Activated T-cell treated with anti-CD3 and anti-CD28 coated beads, Interleukin-2, amount 50 U/mL, for 24 hours (primary cell): ENCODE data around the gene POLR2L.

Source experiments
- DNase-seq: peaks from one replicate; pipeline ENCODE4 v3.0.0-alpha.2; 2020
- H3K27ac Mint-ChIP-seq: 2 replicates; pipeline ENCODE4 v1.8.0; 2020; ENCODE audit warnings: mild to moderate bottlenecking, mixed read lengths
- H3K27me3 Mint-ChIP-seq: 2 replicates; pipeline ENCODE4 v1.8.0; 2020; ENCODE audit warnings: mixed read lengths
- H3K36me3 Mint-ChIP-seq: 2 replicates; pipeline ENCODE4 v1.8.0; 2020; ENCODE audit warnings: low read depth, mixed read lengths
- H3K4me1 Mint-ChIP-seq: 2 replicates; pipeline ENCODE4 v1.8.0; 2020; ENCODE audit warnings: low read depth, mixed read lengths
- H3K4me3 Mint-ChIP-seq: 2 replicates; pipeline ENCODE4 v1.8.0; 2020; ENCODE audit warnings: mild to moderate bottlenecking, moderate library complexity, mixed read lengths
- H3K9me3 Mint-ChIP-seq: 2 replicates; pipeline ENCODE4 v1.8.0; 2020; ENCODE audit warnings: mixed read lengths

POLR2L gene

GRCh38 chr11:843086-843734 lies 881 bp upstream of the POLR2L start:
- Mint-ChIP-seq H3K36me3 (peaks cover 37% of the 10 kb centered on the region), H3K4me1 (peaks cover 29% of the 10 kb centered on the region), H3K27me3 (no peaks in the 10 kb centered on the region), H3K9me3 (no peaks in the 10 kb centered on the region), H3K27ac (peak overlapping the region; percentile 57), H3K4me3 (peak overlapping the region; percentile 78)
- no peak for DNase-seq

DNA sequence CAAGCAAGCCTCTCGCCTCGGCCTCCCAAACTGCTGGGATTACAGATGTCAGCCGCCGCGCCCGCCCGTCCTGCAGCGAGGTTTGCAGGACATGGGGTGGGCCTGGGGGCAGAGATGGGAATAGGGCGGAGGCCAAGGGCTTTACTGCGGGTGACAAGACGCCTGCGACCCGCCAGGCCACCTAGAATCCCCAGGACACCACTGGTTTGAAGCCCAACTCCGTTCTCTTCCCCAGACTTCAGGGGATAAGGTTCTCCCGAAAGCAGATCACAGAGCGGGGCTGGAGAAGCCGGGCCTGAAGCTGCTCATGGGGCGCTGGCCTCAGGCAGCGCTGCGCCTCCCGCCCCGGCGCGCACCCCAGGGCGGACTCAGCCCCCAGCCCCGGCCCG lies 354 bp downstream of the POLR2L start:
- no peaks in the 10 kb centered on the region for H3K9me3 Mint-ChIP-seq
- H3K36me3 Mint-ChIP-seq: peaks cover 48% of the 10 kb centered on the region
- DNase-seq: no peak
- peak overlapping the region; percentile 88 for H3K27ac Mint-ChIP-seq
- peak overlapping the region; percentile 90 for H3K4me3 Mint-ChIP-seq
- peaks cover 29% of the 10 kb centered on the region for H3K4me1 Mint-ChIP-seq
- no peaks in the 10 kb centered on the region for H3K27me3 Mint-ChIP-seq

DNA sequence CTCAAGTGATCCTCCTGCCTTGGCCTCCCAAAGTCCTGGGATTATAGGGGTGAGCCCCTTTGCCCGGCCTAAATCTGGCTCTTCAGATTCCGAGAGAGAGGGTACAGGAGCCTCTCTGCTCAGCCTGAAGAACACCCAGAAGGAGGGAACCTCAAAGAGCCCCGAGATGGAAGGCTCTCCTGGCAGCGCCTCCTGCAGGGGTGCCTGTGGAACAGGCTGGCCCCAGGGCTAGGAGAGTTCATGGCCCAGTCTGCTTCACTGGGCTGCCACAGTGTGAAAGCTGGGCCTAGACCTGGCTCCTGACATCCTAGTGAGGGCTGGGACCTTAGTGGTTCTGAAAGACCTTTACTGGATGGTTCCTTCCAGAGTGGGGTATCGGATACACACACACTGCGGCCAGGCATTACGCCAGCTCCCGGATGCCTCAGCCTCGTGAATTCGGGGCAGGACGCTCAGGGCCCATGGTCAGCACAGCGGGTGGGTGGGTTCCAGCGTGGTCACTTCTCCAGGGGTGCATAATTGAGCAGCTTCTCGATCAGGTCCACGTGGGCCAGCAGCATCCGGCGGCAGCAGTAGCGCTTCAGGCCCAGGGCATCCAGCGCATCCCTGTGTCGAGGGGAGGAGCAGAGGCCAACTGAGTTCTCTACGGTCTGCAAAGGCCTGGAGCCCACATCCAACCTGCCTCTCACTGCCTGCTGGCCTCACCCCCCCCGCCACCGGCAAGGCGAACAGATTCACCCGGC lies 2.3 kb downstream of the POLR2L start:
- peaks cover 31% of the 10 kb centered on the region for H3K4me1 Mint-ChIP-seq
- H3K9me3 Mint-ChIP-seq: no peaks in the 10 kb centered on the region
- peak overlapping the region; percentile 90 for H3K4me3 Mint-ChIP-seq
- DNase-seq: no peak
- peaks cover 59% of the 10 kb centered on the region for H3K36me3 Mint-ChIP-seq
- H3K27ac Mint-ChIP-seq: peak overlapping the region; percentile 62
- H3K27me3 Mint-ChIP-seq: no peaks in the 10 kb centered on the region

DNA sequence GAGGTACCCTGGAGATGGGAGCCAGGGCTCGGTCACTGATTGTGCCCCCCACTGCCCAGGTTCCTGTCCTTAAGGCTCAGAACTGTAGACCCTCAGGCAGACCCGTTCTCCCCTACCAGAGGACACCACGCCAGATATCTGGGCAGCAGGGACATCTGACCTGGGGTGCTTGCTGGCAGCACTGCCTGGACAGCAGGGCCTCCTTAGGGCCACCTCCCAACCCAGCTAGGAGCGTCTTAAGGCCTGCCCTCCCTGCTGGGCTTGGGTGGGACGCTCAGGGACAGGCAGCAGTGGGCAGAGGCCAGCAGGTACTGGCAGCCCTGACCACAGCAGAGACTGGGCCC lies 3.1 kb downstream of the POLR2L start:
- H3K27ac Mint-ChIP-seq: no peak overlapping the region
- peaks cover 34% of the 10 kb centered on the region for H3K4me1 Mint-ChIP-seq
- H3K36me3 Mint-ChIP-seq: peaks cover 59% of the 10 kb centered on the region
- H3K27me3 Mint-ChIP-seq: no peaks in the 10 kb centered on the region
- H3K4me3 Mint-ChIP-seq: no peak overlapping the region
- H3K9me3 Mint-ChIP-seq: no peaks in the 10 kb centered on the region
- no peak for DNase-seq

GRCh38 chr11:838441-839279 lies 3.7 kb downstream of the POLR2L start:
- Mint-ChIP-seq H3K4me1 (peaks cover 34% of the 10 kb centered on the region), H3K9me3 (no peaks in the 10 kb centered on the region), H3K27ac (no peak overlapping the region), H3K36me3 (peaks cover 59% of the 10 kb centered on the region), H3K4me3 (no peak overlapping the region), H3K27me3 (peaks cover 4% of the 10 kb centered on the region)
- DNase-seq: no peak

DNA sequence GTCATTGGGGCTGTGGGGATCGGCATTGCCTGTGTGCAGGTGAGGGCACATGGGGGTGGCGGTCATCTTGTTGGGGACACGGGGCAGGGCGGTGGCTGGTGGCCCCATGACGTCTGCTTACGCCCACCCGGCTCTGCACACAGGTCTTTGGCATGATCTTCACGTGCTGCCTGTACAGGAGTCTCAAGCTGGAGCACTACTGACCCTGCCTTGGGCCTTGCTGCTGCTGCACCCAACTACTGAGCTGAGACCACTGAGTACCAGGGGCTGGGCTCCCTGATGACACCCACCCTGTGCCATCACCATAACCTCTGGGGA lies 4.4 kb downstream of the POLR2L start:
- no peak for DNase-seq
- H3K27me3 Mint-ChIP-seq: peaks cover 4% of the 10 kb centered on the region
- H3K27ac Mint-ChIP-seq: no peak overlapping the region
- H3K4me3 Mint-ChIP-seq: no peak overlapping the region
- no peaks in the 10 kb centered on the region for H3K9me3 Mint-ChIP-seq
- H3K36me3 Mint-ChIP-seq: peaks cover 59% of the 10 kb centered on the region
- peaks cover 32% of the 10 kb centered on the region for H3K4me1 Mint-ChIP-seq

DNA sequence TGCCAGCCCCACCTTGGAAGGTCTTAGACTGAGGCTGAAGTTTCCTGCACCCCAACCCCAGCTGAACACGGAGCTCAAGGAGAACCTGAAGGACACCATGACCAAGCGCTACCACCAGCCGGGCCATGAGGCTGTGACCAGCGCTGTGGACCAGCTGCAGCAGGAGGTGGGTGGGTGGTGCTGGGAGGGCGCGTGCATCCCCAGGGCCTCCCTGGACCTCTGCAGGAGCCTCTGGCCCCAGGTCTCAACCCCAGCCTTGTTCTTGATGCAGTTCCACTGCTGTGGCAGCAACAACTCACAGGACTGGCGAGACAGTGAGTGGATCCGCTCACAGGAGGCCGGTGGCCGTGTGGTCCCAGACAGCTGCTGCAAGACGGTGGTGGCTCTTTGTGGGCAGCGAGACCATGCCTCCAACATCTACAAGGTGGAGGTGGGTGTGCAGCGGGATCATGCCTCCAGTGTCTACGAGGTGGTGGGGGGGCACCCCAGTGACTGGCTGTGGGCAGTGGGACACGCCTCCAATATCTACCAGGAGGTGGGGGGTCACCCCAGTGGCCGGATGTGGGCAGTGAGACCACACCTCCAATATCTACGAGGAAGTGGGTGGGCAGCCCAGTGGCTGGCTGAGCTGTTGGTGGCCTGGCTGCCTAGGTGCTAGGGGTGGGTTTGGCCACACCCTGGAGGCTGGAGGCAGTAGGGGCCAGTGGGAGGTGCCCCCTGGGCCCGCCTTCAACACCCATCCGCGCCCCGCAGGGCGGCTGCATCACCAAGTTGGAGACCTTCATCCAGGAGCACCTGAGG lies 4.9 kb downstream of the POLR2L start:
- DNase-seq: no peak
- Mint-ChIP-seq H3K4me1 (peaks cover 32% of the 10 kb centered on the region), H3K36me3 (peaks cover 59% of the 10 kb centered on the region), H3K27me3 (peaks cover 4% of the 10 kb centered on the region), H3K27ac (no peak overlapping the region), H3K4me3 (no peak overlapping the region), H3K9me3 (no peaks in the 10 kb centered on the region)

GRCh38 chr11:836700-837099 lies 5.6 kb downstream of the POLR2L start:
- H3K4me3 Mint-ChIP-seq: no peak overlapping the region
- H3K4me1 Mint-ChIP-seq: peaks cover 35% of the 10 kb centered on the region
- no peaks in the 10 kb centered on the region for H3K9me3 Mint-ChIP-seq
- H3K27me3 Mint-ChIP-seq: peaks cover 10% of the 10 kb centered on the region
- no peak for DNase-seq
- H3K27ac Mint-ChIP-seq: no peak overlapping the region
- peaks cover 56% of the 10 kb centered on the region for H3K36me3 Mint-ChIP-seq

DNA sequence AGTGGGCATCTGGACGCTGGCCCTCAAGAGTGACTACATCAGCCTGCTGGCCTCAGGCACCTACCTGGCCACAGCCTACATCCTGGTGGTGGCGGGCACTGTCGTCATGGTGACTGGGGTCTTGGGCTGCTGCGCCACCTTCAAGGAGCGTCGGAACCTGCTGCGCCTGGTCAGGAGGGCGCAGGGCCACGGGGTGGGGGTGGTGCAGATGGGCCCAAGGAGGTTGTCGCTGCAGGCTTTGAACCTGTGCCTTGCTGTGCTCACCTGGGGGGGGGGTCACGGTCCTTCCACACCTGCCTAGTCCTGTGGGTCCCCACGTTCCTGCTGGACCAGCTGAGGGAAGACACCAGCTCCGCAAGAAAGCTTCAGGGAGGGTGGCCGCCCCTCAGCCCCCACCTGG lies 6.1 kb downstream of the POLR2L start:
- Mint-ChIP-seq H3K36me3 (peaks cover 53% of the 10 kb centered on the region), H3K4me3 (no peak overlapping the region), H3K9me3 (no peaks in the 10 kb centered on the region), H3K27ac (no peak overlapping the region), H3K27me3 (peaks cover 14% of the 10 kb centered on the region), H3K4me1 (peaks cover 35% of the 10 kb centered on the region)
- no peak for DNase-seq

GRCh38 chr11:834371-835316 lies 7.7 kb downstream of the POLR2L start:
- Mint-ChIP-seq H3K4me1 (peaks cover 31% of the 10 kb centered on the region), H3K27ac (no peak overlapping the region), H3K27me3 (peaks cover 29% of the 10 kb centered on the region), H3K36me3 (peaks cover 37% of the 10 kb centered on the region), H3K9me3 (no peaks in the 10 kb centered on the region), H3K4me3 (peak overlapping the region; percentile 71)
- no peak for DNase-seq

DNA sequence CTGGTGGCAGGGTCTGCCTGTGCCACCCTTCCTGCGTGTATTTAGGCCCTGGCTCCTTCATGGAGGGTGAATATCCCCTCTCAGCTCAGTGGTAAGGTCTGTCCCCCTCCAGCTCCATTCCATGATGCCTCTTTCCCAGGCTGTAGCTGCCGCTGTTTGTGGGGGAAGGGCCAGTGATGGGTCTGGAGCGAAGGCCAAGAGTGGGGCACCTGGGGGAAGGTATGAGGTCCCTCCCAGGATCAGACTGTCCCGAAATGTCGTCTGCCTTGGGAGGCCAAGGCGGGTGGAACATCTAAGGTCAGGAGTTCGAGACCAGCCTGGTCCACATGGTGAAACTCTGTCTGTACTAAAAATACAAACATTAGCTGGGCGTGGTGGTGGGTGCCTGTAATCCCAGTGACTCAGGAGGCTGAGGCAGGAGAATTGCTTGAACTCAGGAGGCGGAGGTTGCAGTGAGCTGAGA lies 8.4 kb downstream of the POLR2L start:
- Mint-ChIP-seq H3K4me1 (peaks cover 36% of the 10 kb centered on the region), H3K27me3 (peaks cover 37% of the 10 kb centered on the region), H3K9me3 (no peaks in the 10 kb centered on the region), H3K4me3 (peak overlapping the region; percentile 71), H3K36me3 (peaks cover 29% of the 10 kb centered on the region), H3K27ac (peak overlapping the region; percentile 52)
- DNase-seq: no peak

DNA sequence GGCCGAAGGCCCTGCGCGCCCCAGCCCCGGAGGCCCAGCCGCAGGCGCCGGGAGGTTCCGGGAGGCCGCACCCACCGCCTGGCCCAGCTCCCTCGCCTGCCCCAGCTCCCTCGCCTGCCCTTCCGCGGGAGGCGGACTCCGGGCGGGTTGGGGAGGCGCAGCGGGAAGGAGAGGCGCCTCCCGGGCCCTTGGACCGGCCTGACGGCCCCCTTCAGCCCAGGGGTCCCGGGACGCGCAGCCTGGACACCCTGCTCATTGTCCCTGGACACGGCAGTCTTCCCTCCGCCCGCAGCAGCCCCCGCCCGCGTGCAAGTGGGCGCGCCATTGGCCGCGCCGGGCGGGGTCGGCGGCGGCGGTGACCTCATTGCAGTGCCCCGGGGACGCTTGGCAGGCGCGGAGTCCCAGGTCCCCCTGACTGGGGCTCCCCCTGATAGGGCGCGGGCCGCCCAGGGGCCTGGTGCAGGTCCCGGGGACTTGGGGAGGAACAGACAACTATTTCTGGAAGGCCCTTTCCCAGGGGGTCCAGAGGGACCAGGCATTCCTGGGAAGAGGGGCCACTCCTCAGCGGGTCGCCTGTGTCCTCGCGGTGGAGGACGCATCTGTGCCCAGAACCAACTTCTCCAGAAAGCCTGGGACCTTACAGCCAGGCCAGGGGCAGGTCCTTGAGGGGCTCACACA lies 9.1 kb downstream of the POLR2L start:
- peak; percentile 58 for DNase-seq
- Mint-ChIP-seq H3K27me3 (peaks cover 43% of the 10 kb centered on the region), H3K9me3 (no peaks in the 10 kb centered on the region), H3K27ac (no peak overlapping the region), H3K4me1 (peaks cover 36% of the 10 kb centered on the region), H3K4me3 (peak overlapping the region; percentile 71), H3K36me3 (peaks cover 23% of the 10 kb centered on the region)

DNA sequence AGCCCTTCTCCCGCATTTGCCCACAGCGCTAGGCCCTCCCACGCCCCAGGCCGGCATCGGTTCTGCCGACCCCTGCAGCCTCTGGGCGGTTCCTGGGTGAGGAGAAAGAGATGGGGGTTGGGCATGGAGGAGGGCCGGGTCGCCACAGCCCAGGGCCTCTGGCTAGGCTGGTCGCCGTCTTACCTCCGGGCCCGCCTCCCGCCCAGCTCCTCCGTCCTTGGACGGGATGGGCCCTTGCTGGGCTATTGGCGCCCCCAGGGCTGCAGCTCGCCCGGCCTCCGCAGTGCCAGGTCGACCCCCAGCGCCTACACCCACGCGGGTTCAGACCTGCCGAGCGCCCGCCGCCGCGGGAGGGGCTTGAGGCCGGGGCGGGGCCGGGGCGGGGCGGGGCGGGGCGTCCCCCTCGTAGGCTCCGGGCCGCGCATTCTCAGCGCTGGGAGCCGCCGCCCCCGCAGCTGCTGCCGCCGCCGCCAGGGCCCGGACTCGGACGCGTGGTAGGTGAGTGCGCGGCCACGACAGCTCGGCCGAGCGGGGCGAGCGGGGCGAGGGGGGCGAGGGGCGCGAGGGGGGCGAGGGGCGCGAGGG lies 9.7 kb downstream of the POLR2L start, which contains the start of gene CD151:
TSS of gene CD151 (plus strand) at position 424 of the 585 bp plus-strand sequence. CDS start 3,118 bp downstream, outside the sequence.
- peaks cover 49% of the 10 kb centered on the region for H3K27me3 Mint-ChIP-seq
- H3K9me3 Mint-ChIP-seq: no peaks in the 10 kb centered on the region
- DNase-seq: peak; percentile 66
- peak within 1 kb of the TSS; percentile 52 for H3K27ac Mint-ChIP-seq
- H3K4me1 Mint-ChIP-seq: peaks cover 43% of the 10 kb centered on the region
- H3K4me3 Mint-ChIP-seq: peak within 1 kb of the TSS; percentile 71
- H3K36me3 Mint-ChIP-seq: peaks cover 16% of the 10 kb centered on the region
